SK-N-SH (cell line): ENCODE measurements around the gene MSH2. TPM values are rescaled to one million over a fixed set of nuclear protein-coding genes. Genes with fewer than 3 reads are reported as not detected.
"Not testable (repeated sequence)": the region's sequence is repeated elsewhere in the genome, so short reads cannot be mapped to it uniquely, and the experiment has no call there.

Source experiments
- CTCF ChIA-PET: fragments of 300-600, 350-600 bp; formaldehyde crosslinking; extraction: SDS; loops from one replicate; lab custom pipeline; 2021; lab: Yijun Ruan, JAX
- POLR2A ChIA-PET: fragments of 350-600 bp; sonication (Branson Sonifier 250); formaldehyde crosslinking; extraction: SDS; loops from one replicate; lab custom pipeline; 2020; ENCODE audit warnings: antibody characterized with exemption, inconsistent platforms; lab: Yijun Ruan, JAX
- DNase-seq: peaks from one replicate; pipeline ENCODE4 v3.0.0; 2012
- H2AFZ ChIP-seq: fragments of 200-600 bp; sonication (generic); 2 replicates; pipeline ENCODE4 v1.8.1; 2016; ENCODE audit warnings: antibody characterized with exemption, mild to moderate bottlenecking, low read depth
- H3F3A ChIP-seq: fragments of 200-600 bp; sonication (generic); replicated peaks from 2 replicates; pipeline ENCODE3; 2016; ENCODE audit warnings: antibody characterized with exemption, mild to moderate bottlenecking; ENCODE audit not compliant: insufficient read depth
- H3K27ac ChIP-seq, 2 experiments: fragments of 200-500 bp in 1 of 2; fragments of 200-600 bp in 1 of 2; sonication (Bioruptor generic) in 1 of 2; sonication (generic), shearing (Covaris generic) in 1 of 2; 2 replicates each; pipeline versions ENCODE4 v1.5.1 to v1.6.1; 2014 to 2016; ENCODE audit warnings: low read depth in 2 of 2, inconsistent platforms in 1 of 2, low read length in 1 of 2, mild to moderate bottlenecking in 1 of 2, mixed read lengths in 1 of 2
- H3K27me3 ChIP-seq: fragments of 200-600 bp; sonication (generic), shearing (Covaris generic); 2 replicates; pipeline ENCODE4 v1.6.1; 2016; ENCODE audit warnings: mixed run types; ENCODE audit not compliant: insufficient read depth
- H3K36me3 ChIP-seq, 2 experiments: fragments of 200-500 bp in 1 of 2; fragments of 200-600 bp in 1 of 2; sonication (Bioruptor generic) in 1 of 2; sonication (generic) in 1 of 2; replicated peaks in 1 of 2; 2 replicates each; pipeline versions ENCODE3 to v1.5.1; 2014 to 2016; ENCODE audit warnings: low read length in 1 of 2, mild to moderate bottlenecking in 1 of 2; ENCODE audit not compliant: insufficient read depth in 2 of 2, control insufficient read depth in 1 of 2
- H3K4me1 ChIP-seq, 2 experiments: fragments of 200-500 bp in 1 of 2; fragments of 200-600 bp in 1 of 2; sonication (Bioruptor generic) in 1 of 2; sonication (generic), shearing (Covaris generic) in 1 of 2; 2 replicates each; pipeline versions ENCODE4 v1.5.1 to v1.6.1; 2014 to 2016; ENCODE audit warnings: low read depth in 1 of 2, low read length in 1 of 2, mixed run types in 1 of 2; ENCODE audit not compliant: insufficient read depth in 2 of 2, control insufficient read depth in 1 of 2
- H3K4me2 ChIP-seq: fragments of 200-600 bp; sonication (generic), shearing (Covaris generic); 2 replicates; pipeline ENCODE4 v1.6.1; 2017; ENCODE audit warnings: mixed run types
- H3K4me3 ChIP-seq, 2 experiments: fragments of 200-500 bp in 1 of 2; fragments of 200-600 bp in 1 of 2; sonication (Bioruptor generic) in 1 of 2; sonication (generic), shearing (Covaris generic) in 1 of 2; 2 replicates each; pipeline versions ENCODE4 v1.5.1 to v1.8.1; 2014 to 2016; ENCODE audit warnings: low read depth in 2 of 2, inconsistent platforms in 1 of 2, low read length in 1 of 2, mild to moderate bottlenecking in 1 of 2, mixed read lengths in 1 of 2, moderate library complexity in 1 of 2
- H3K79me2 ChIP-seq: fragments of 200-600 bp; sonication (generic); 2 replicates; pipeline ENCODE4 v1.8.1; 2017; ENCODE audit warnings: mild to moderate bottlenecking; ENCODE audit not compliant: insufficient read depth
- H3K9ac ChIP-seq: fragments of 200-600 bp; sonication (generic); 2 replicates; pipeline ENCODE4 v1.6.1; 2017; ENCODE audit warnings: mixed run types
- H3K9me2 ChIP-seq: fragments of 200-600 bp; sonication (generic); 2 replicates; pipeline ENCODE4 v1.6.1; 2017; ENCODE audit warnings: mixed run types
- H3K9me3 ChIP-seq: fragments of 200-600 bp; sonication (generic); 2 replicates; pipeline ENCODE4 v1.6.1; 2017; ENCODE audit warnings: mixed run types, mild to moderate bottlenecking, moderate library complexity
- H4K20me1 ChIP-seq: fragments of 200-600 bp; sonication (generic); 2 replicates; pipeline ENCODE4 v1.6.1; 2017; ENCODE audit warnings: mild to moderate bottlenecking, mixed run types; ENCODE audit not compliant: insufficient read depth
- FOSL2 ChIP-seq: IDR thresholded peaks from 2 replicates; pipeline ENCODE4 v1.4.0; 2012; ENCODE audit warnings: low read depth, mild to moderate bottlenecking, moderate library complexity, borderline replicate concordance
- GABPA ChIP-seq: IDR thresholded peaks from 2 replicates; pipeline ENCODE4 v1.4.0; 2012; ENCODE audit warnings: low read depth, mild to moderate bottlenecking
- GATA2 ChIP-seq: sonication (generic); formaldehyde crosslinking; IDR thresholded peaks from 2 replicates; pipeline ENCODE4 v1.5.0; 2020; ENCODE audit warnings: mild to moderate bottlenecking, missing genetic modification reagents
- RXRA ChIP-seq: IDR thresholded peaks from 2 replicates; pipeline ENCODE4 v1.4.0; 2012; ENCODE audit warnings: low read depth, mild to moderate bottlenecking, borderline replicate concordance
- SIN3A ChIP-seq: IDR thresholded peaks from 2 replicates; pipeline ENCODE4 v1.6.1; 2012; ENCODE audit warnings: low read depth, mild to moderate bottlenecking, low read length, moderate library complexity, borderline replicate concordance
- SMC3 ChIP-seq: IDR thresholded peaks from 2 replicates; pipeline ENCODE4 v1.6.1; 2012; ENCODE audit warnings: low read depth, low read length, improper control_type of control experiment
- TAF1 ChIP-seq: IDR thresholded peaks from 2 replicates; pipeline ENCODE4 v1.6.1; 2012; ENCODE audit warnings: low read depth, mild to moderate bottlenecking, low read length, moderate library complexity, borderline replicate concordance
- TEAD4 ChIP-seq: IDR thresholded peaks from 2 replicates; pipeline ENCODE4 v1.4.0; 2012; ENCODE audit warnings: mild to moderate bottlenecking, borderline replicate concordance; ENCODE audit not compliant: insufficient read depth
- WGBS: methylation state at CpG from one replicate; pipeline ENCODE4 v1.1.6; 2017; ENCODE audit warnings: low lambda C conversion rate; 5-methylcytosine and 5-hydroxymethylcytosine counted together
- polyA plus RNA-seq, 3 experiments: library from polyadenylated mRNA; depleted of rRNA; stranded (reverse); fragments of >200 nt; gene quantifications; 2 replicates each; pipeline ENCODE4 v1.2.3, GENCODE V29; 2012
- TF ChIP-seq, protein P1 (sequence below): IDR thresholded peaks from 2 replicates; pipeline ENCODE4 v1.4.0; 2012; ENCODE audit warnings: low read depth, borderline replicate concordance
- TF ChIP-seq, protein P2 (sequence below): IDR thresholded peaks from 2 replicates; pipeline ENCODE4 v1.4.0; 2012; ENCODE audit warnings: low read depth
- TF ChIP-seq, protein P3 (sequence below): fragments of 150-350 bp; IDR thresholded peaks from 2 replicates; pipeline ENCODE4 v1.6.1; 2017; ENCODE audit warnings: antibody characterized with exemption, low read length, low read depth, borderline replicate concordance
- TF ChIP-seq, protein P4 (sequence below): IDR thresholded peaks from 2 replicates; pipeline ENCODE4 v1.4.0; 2012; ENCODE audit warnings: low read depth, borderline replicate concordance
- TF ChIP-seq, protein P5 (sequence below): IDR thresholded peaks from 2 replicates; pipeline ENCODE4 v1.6.1; 2012; ENCODE audit warnings: mild to moderate bottlenecking, low read depth, low read length, moderate library complexity

MSH2 gene
- polyA plus RNA-seq, 1 of the 3 experiments (the other 2 are of a cell fraction): 13.7 TPM

DNA sequence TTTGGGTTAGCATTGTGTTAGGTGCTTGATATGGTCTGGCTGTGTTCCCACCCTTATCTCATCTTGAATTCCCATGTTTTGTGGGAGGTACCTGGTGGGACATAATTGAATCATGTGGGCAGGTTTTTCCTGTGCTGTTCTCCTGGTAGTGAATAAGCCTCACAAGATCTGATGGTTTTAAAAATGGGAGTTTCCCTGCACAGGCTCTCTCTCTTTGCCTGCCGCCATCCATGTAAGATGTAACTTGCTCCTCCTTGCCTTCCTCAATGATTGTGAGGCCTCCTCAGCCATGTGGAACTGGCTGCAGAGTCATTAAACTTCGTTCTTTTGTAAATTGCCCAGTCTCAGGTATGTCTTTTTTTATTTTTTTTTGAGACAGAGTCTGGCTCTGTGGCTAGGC is 2.8 kb downstream of the MSH2 start:
- no peak overlapping the region for H3K9ac ChIP-seq
- H3K36me3 ChIP-seq: peaks cover 6 to 12% of the 10 kb centered on the region in 2 experiments
- POLR2A ChIA-PET: no interaction called here
- H3K9me3 ChIP-seq: no peaks in the 10 kb centered on the region
- 96% methylated on average over 2 of the region's 2 CpGs for WGBS
- DNase-seq: no peak
- no peaks in the 10 kb centered on the region for H4K20me1 ChIP-seq
- H3F3A ChIP-seq: peaks cover 4% of the 10 kb centered on the region
- no peak overlapping the region for H3K27ac ChIP-seq
- CTCF ChIA-PET: interaction anchor here (1.1 to 2.2 kb wide), 3 partner anchors 17 to 362 kb away, joined by 4 to 9 read pairs (median 4); no protein-coding TSS in a partner anchor
- H3K4me1 ChIP-seq: peaks cover 6 to 11% of the 10 kb centered on the region in 2 experiments; a peak in 1 of 4 replicates
- TF ChIP-seq, protein P1, sequence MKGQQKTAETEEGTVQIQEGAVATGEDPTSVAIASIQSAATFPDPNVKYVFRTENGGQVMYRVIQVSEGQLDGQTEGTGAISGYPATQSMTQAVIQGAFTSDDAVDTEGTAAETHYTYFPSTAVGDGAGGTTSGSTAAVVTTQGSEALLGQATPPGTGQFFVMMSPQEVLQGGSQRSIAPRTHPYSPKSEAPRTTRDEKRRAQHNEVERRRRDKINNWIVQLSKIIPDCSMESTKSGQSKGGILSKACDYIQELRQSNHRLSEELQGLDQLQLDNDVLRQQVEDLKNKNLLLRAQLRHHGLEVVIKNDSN: no peak
- TF ChIP-seq, protein P2, sequence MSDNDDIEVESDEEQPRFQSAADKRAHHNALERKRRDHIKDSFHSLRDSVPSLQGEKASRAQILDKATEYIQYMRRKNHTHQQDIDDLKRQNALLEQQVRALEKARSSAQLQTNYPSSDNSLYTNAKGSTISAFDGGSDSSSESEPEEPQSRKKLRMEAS: no peak
- TF ChIP-seq RXRA (no peak), TAF1 (no peak), TEAD4 (no peak), FOSL2 (no peak), SIN3A (no peak), SMC3 (no peak), GATA2 (CRISPR knock-in tag) (no peak), GABPA (no peak)
- TF ChIP-seq, protein P3, sequence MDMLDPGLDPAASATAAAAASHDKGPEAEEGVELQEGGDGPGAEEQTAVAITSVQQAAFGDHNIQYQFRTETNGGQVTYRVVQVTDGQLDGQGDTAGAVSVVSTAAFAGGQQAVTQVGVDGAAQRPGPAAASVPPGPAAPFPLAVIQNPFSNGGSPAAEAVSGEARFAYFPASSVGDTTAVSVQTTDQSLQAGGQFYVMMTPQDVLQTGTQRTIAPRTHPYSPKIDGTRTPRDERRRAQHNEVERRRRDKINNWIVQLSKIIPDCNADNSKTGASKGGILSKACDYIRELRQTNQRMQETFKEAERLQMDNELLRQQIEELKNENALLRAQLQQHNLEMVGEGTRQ: no peak
- TF ChIP-seq, protein P4, sequence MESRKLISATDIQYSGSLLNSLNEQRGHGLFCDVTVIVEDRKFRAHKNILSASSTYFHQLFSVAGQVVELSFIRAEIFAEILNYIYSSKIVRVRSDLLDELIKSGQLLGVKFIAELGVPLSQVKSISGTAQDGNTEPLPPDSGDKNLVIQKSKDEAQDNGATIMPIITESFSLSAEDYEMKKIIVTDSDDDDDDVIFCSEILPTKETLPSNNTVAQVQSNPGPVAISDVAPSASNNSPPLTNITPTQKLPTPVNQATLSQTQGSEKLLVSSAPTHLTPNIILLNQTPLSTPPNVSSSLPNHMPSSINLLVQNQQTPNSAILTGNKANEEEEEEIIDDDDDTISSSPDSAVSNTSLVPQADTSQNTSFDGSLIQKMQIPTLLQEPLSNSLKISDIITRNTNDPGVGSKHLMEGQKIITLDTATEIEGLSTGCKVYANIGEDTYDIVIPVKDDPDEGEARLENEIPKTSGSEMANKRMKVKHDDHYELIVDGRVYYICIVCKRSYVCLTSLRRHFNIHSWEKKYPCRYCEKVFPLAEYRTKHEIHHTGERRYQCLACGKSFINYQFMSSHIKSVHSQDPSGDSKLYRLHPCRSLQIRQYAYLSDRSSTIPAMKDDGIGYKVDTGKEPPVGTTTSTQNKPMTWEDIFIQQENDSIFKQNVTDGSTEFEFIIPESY: no peak
- TF ChIP-seq, protein P5, sequence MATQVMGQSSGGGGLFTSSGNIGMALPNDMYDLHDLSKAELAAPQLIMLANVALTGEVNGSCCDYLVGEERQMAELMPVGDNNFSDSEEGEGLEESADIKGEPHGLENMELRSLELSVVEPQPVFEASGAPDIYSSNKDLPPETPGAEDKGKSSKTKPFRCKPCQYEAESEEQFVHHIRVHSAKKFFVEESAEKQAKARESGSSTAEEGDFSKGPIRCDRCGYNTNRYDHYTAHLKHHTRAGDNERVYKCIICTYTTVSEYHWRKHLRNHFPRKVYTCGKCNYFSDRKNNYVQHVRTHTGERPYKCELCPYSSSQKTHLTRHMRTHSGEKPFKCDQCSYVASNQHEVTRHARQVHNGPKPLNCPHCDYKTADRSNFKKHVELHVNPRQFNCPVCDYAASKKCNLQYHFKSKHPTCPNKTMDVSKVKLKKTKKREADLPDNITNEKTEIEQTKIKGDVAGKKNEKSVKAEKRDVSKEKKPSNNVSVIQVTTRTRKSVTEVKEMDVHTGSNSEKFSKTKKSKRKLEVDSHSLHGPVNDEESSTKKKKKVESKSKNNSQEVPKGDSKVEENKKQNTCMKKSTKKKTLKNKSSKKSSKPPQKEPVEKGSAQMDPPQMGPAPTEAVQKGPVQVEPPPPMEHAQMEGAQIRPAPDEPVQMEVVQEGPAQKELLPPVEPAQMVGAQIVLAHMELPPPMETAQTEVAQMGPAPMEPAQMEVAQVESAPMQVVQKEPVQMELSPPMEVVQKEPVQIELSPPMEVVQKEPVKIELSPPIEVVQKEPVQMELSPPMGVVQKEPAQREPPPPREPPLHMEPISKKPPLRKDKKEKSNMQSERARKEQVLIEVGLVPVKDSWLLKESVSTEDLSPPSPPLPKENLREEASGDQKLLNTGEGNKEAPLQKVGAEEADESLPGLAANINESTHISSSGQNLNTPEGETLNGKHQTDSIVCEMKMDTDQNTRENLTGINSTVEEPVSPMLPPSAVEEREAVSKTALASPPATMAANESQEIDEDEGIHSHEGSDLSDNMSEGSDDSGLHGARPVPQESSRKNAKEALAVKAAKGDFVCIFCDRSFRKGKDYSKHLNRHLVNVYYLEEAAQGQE: no peak
- H3K4me3 ChIP-seq: no peak overlapping the region
- peaks cover 59% of the 10 kb centered on the region for H3K79me2 ChIP-seq
- H3K9me2 ChIP-seq: no peaks in the 10 kb centered on the region
- no peak overlapping the region for H2AFZ ChIP-seq
- no peak overlapping the region for H3K4me2 ChIP-seq
- no peaks in the 10 kb centered on the region for H3K27me3 ChIP-seq

DNA sequence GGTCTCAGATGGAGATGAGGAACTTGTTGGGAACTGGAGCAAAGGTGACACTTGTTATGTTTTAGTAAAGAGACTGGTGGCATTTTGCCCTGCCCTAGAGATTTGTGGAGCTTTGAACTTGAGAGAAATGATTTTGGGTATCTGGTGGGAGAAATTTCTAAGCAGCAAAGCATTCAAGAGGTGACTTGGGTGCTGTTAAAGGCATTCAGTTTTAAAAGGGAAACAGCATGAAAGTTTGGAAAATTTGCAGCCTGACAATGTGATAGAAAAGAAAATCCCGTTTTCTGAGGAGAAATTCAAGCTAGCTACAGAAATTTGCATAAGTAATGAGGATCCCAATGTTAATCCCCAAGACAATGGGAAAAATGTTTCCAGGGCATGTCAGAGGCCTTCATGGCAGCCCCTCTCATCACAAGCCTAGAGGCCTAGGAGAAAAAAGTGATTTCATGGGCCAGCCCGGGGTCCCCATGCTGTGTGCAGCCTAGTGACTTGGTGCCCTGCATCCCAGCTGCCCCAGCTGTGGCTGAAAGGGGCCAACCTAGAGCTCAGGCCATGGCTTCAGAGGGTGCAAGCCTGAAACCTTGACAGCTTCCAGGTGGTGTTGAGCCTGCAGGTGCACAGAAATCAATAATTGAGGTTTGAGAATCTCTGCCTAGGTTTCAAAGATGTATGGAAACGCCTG is 3.8 kb downstream of the MSH2 start:
- H3K9ac ChIP-seq, POLR2A ChIA-PET: not testable (repeated sequence)

DNA sequence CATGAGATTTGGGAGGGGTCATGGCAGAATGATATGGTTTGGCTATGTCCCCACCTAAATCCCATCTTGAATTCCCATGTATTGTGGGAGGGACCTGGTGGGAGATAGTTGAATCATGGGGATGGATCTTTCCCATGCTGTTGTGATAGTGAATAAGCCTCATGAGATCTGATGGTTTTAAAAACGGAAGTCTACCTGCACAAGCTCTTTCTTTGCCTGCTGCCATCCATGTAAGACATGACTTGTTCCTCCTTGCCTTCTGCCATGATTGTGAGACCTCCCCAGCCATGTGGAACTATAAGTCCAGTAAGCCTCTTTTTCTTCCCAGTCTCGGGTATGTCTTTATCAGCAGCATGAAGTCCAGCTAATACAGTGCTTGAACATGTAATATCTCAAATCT is 5.0 kb downstream of the MSH2 start:
- CTCF ChIA-PET: interaction anchor here (0.7 to 2.2 kb wide), 6 partner anchors 20 to 374 kb away, joined by 3 to 9 read pairs (median 3); no protein-coding TSS in a partner anchor
- peaks cover 58% of the 10 kb centered on the region for H3K79me2 ChIP-seq

More for the DNA sequence above, 3.8 kb downstream of the MSH2 start:
- H3K4me2 ChIP-seq, H3K27me3 ChIP-seq, H3F3A ChIP-seq, H3K4me3 ChIP-seq, H3K9me3 ChIP-seq, H3K9me2 ChIP-seq, H3K27ac ChIP-seq, H2AFZ ChIP-seq, H4K20me1 ChIP-seq, DNase-seq: not testable (repeated sequence)
- H3K4me1 ChIP-seq: peaks cover 6 to 11% of the 10 kb centered on the region in 2 experiments; a peak in 1 of 4 replicates
- CTCF ChIA-PET: interaction anchor here (0.9 to 2.2 kb wide), 3 partner anchors 31 to 488 kb away, joined by 3 to 9 read pairs (median 4); no protein-coding TSS in a partner anchor
- peaks cover 6 to 22% of the 10 kb centered on the region in 2 experiments for H3K36me3 ChIP-seq
- H3K79me2 ChIP-seq: peaks cover 59% of the 10 kb centered on the region
- 98% methylated on average over 2 of the region's 3 CpGs for WGBS

More for the DNA sequence above, 5.0 kb downstream of the MSH2 start:
- 98% methylated on average over 2 of the region's 2 CpGs for WGBS
- H3F3A ChIP-seq, H2AFZ ChIP-seq, H3K9ac ChIP-seq, H3K9me2 ChIP-seq, H3K27me3 ChIP-seq, H3K4me2 ChIP-seq, H3K27ac ChIP-seq, H3K4me1 ChIP-seq, H4K20me1 ChIP-seq, H3K9me3 ChIP-seq, POLR2A ChIA-PET, H3K4me3 ChIP-seq, DNase-seq: not testable (repeated sequence)
- H3K36me3 ChIP-seq: peaks cover 6 to 29% of the 10 kb centered on the region in 2 experiments
